ENCODE results near the gene C13orf42. TPM values are rescaled to one million over a fixed set of nuclear protein-coding genes. Genes with fewer than 3 reads are reported as not detected.

C13orf42 gene
- total RNA-seq, 5 donors from 2014 or later (not counting 1 experiment from before 2014, with no cell fraction given) = not detected

DNA sequence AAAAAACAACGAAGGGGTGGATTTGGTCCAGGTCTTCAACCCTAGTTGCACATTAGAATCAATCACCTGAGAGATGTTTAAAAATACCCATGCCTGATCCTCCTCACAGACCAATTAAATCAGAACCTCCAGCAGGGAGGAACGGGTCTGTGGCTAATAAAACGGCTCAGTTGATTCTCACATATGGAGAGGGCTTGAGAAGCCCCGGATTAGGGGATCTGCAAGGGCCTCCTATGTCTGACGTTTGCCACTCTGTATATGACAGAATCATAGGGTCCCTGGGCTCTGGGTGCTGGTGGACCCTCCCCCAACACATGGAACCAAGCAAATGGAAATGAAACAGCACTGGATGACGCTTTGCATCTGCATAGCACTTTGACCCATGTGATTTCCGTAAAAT lies 36.7 kb upstream of the C13orf42 start:
- DNase-seq (no peak), ATAC-seq (replicated peaks in 1 of 4) (no peak)
- Mint-ChIP-seq H3K27ac (no peak overlapping the region), H3K27me3 (peaks cover 11 to 22% of the 10 kb centered on the region in 2 donors), H3K4me3 (no peak overlapping the region), H3K36me3 (no peaks in the 10 kb centered on the region), H3K9me3 (no peaks in the 10 kb centered on the region), H3K4me1 (peaks cover 0 to 7% (median 5%) of the 10 kb centered on the region in 3 donors)
- ChIA-PET CTCF (no interaction called here), POLR2A (no interaction called here)
- H3K4me3 ChIP-seq (ENCODE audit: control insufficient read depth in 1 of 2, extremely low read depth in 1 of 2, low read length in 1 of 2) = no peak overlapping the region
- H3K4me1 ChIP-seq (ENCODE audit: control insufficient read depth in 1 of 2, extremely low read depth in 1 of 2, insufficient read depth in 2 of 2, low read length in 2 of 2) = peaks cover 0 to 3% of the 10 kb centered on the region in 2 experiments
- H3K36me3 ChIP-seq (ENCODE audit: control insufficient read depth in 2 of 2, extremely low read depth in 1 of 2, insufficient read depth in 1 of 2, low read length in 1 of 2) = no peaks in the 10 kb centered on the region
- 63% methylated on average over 5 of the region's 7 CpGs for WGBS (ENCODE audit: insufficient coverage)
- H3K9me3 ChIP-seq = no peaks in the 10 kb centered on the region
- H3K27ac ChIP-seq (ENCODE audit: low read length) = no peak overlapping the region
- peaks cover 0 to 18% of the 10 kb centered on the region in 2 experiments for H3K27me3 ChIP-seq (replicated peaks in 1 of 2; ENCODE audit: control insufficient read depth in 2 of 2, extremely low read depth in 1 of 2, insufficient read depth in 2 of 2, low read length in 1 of 2)

DNA sequence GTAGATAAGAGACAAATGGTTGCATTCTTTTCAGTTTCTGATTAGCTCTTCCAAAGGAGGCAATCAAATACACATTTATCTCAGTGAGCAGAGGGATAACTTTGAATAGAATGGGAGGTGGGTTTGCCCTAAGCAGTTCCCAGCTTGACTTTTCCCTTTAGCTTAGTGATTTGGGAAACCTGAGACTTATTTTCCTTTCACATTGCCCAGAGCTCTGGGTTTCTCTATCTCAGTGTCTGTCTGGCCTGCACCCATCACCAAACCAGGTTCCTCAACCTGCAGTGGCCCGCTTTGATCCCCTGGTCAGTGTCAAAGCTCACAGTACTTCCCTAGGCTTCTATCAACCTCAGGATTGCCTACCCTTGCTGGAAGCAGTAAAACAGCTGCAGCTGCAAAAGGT lies 35.6 kb upstream of the C13orf42 start:
- no peaks in the 10 kb centered on the region for H3K9me3 Mint-ChIP-seq
- H3K27me3 Mint-ChIP-seq = peaks cover 11 to 22% of the 10 kb centered on the region in 2 donors
- H3K9me3 ChIP-seq = no peaks in the 10 kb centered on the region
- peaks cover 0 to 7% (median 5%) of the 10 kb centered on the region in 3 donors for H3K4me1 Mint-ChIP-seq
- no peak overlapping the region for H3K27ac Mint-ChIP-seq
- CTCF ChIA-PET = no interaction called here
- no peak overlapping the region for H3K4me3 Mint-ChIP-seq
- H3K4me1 ChIP-seq (ENCODE audit: control insufficient read depth in 1 of 2, extremely low read depth in 1 of 2, insufficient read depth in 2 of 2, low read length in 2 of 2) = peaks cover 0 to 3% of the 10 kb centered on the region in 2 experiments
- no peaks in the 10 kb centered on the region for H3K36me3 ChIP-seq (ENCODE audit: control insufficient read depth in 2 of 2, extremely low read depth in 1 of 2, insufficient read depth in 1 of 2, low read length in 1 of 2)
- POLR2A ChIA-PET = no interaction called here
- no peaks in the 10 kb centered on the region for H3K36me3 Mint-ChIP-seq
- H3K4me3 ChIP-seq (ENCODE audit: control insufficient read depth in 1 of 2, extremely low read depth in 1 of 2, low read length in 1 of 2) = no peak overlapping the region
- WGBS (ENCODE audit: insufficient coverage) = 100% methylated on average over 1 of the region's 1 CpG
- no peak overlapping the region for H3K27ac ChIP-seq (ENCODE audit: low read length)
- H3K27me3 ChIP-seq (replicated peaks in 1 of 2; ENCODE audit: control insufficient read depth in 2 of 2, extremely low read depth in 1 of 2, insufficient read depth in 2 of 2, low read length in 1 of 2) = peaks cover 0 to 18% of the 10 kb centered on the region in 2 experiments
- ATAC-seq (replicated peaks in 1 of 4) (no peak), DNase-seq (no peak)

DNA sequence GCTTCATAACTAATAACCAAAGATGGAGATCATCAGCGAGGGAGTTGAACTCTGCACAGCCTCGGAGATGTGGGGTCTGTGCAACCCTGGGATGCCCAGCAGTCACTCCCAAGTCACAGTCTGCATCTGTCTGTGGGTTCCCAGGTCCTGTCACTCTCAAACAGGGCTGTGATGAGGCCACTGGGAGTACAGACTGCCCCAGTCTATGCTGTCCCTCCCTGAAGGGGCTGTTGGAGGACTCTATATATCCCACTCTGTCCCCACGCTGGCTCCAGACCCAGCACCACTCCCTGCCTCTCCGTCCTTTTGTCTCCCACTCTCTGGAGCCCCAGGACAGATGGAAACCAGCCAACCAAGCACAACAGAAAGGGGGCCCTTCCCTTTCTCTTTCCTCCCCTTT lies 26.2 kb upstream of the C13orf42 start:
- Mint-ChIP-seq H3K27ac (no peak overlapping the region), H3K9me3 (peaks cover 0 to 3% (median 0%) of the 10 kb centered on the region in 3 donors), H3K4me3 (no peak overlapping the region), H3K27me3 (peaks cover 7 to 12% of the 10 kb centered on the region in 2 donors), H3K4me1 (peaks cover 0 to 3% (median 2%) of the 10 kb centered on the region in 3 donors), H3K36me3 (no peaks in the 10 kb centered on the region)
- no peak for ATAC-seq (replicated peaks in 1 of 4)
- no peak overlapping the region for H3K27ac ChIP-seq (ENCODE audit: low read length)
- CTCF ChIA-PET = no interaction called here
- WGBS (ENCODE audit: insufficient coverage) = 81% methylated on average over 4 of the region's 4 CpGs
- no peak for DNase-seq
- no peaks in the 10 kb centered on the region for H3K36me3 ChIP-seq (ENCODE audit: control insufficient read depth in 2 of 2, extremely low read depth in 1 of 2, insufficient read depth in 1 of 2, low read length in 1 of 2)
- POLR2A ChIA-PET = no interaction called here
- H3K27me3 ChIP-seq (replicated peaks in 1 of 2; ENCODE audit: control insufficient read depth in 2 of 2, extremely low read depth in 1 of 2, insufficient read depth in 2 of 2, low read length in 1 of 2) = peaks cover 0 to 4% of the 10 kb centered on the region in 2 experiments
- H3K4me1 ChIP-seq (ENCODE audit: control insufficient read depth in 1 of 2, extremely low read depth in 1 of 2, insufficient read depth in 2 of 2, low read length in 2 of 2) = no peaks in the 10 kb centered on the region
- no peak overlapping the region for H3K4me3 ChIP-seq (ENCODE audit: control insufficient read depth in 1 of 2, extremely low read depth in 1 of 2, low read length in 1 of 2)
- H3K9me3 ChIP-seq = no peaks in the 10 kb centered on the region

DNA sequence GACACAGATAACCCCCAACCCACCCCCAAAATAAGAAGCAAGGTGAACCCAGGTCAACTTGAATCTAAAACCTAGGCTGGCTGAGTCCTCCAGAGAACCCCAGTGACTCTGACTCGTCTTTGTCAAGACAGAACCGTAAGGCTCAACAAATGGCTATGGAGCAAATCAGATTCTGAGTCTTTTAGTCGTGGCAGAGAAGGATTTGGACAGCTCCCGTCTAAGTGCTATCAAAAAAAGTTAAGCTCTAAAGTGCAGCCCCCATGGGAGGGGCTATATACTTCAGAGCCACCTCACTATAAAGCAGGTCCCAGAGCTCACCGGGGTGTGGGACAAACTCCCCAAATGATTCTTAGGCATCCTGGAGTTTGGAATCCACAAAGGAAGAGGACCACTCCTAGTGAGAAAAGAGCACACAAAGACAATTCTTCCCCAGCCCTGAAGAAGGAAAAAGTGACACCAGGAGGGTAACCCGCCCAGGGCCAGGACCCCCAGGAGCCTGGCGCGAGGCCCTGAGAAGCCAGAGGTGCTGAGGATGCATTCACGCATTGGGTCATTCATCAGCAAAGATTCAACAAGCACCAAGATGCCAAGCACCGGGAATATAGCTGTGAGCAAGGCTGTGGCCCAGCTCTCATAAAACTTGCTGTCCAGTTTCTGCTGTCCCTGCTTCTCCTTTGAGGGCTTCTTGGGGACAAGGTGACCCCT lies 25.4 kb upstream of the C13orf42 start:
- H3K4me1 ChIP-seq (ENCODE audit: control insufficient read depth in 1 of 2, extremely low read depth in 1 of 2, insufficient read depth in 2 of 2, low read length in 2 of 2) = no peaks in the 10 kb centered on the region
- 80% methylated on average over 9 of the region's 10 CpGs for WGBS (ENCODE audit: insufficient coverage)
- no peaks in the 10 kb centered on the region for H3K36me3 ChIP-seq (ENCODE audit: control insufficient read depth in 2 of 2, extremely low read depth in 1 of 2, insufficient read depth in 1 of 2, low read length in 1 of 2)
- H3K27ac ChIP-seq (ENCODE audit: low read length) = no peak overlapping the region
- H3K4me3 Mint-ChIP-seq = no peak overlapping the region
- peaks cover 0 to 3% (median 2%) of the 10 kb centered on the region in 3 donors for H3K4me1 Mint-ChIP-seq
- no peaks in the 10 kb centered on the region for H3K36me3 Mint-ChIP-seq
- H3K27ac Mint-ChIP-seq = no peak overlapping the region
- peaks cover 0 to 4% of the 10 kb centered on the region in 2 experiments for H3K27me3 ChIP-seq (replicated peaks in 1 of 2; ENCODE audit: control insufficient read depth in 2 of 2, extremely low read depth in 1 of 2, insufficient read depth in 2 of 2, low read length in 1 of 2)
- POLR2A ChIA-PET = no interaction called here
- H3K9me3 Mint-ChIP-seq = peaks cover 0 to 3% (median 1%) of the 10 kb centered on the region in 3 donors
- H3K27me3 Mint-ChIP-seq = peaks cover 7 to 12% of the 10 kb centered on the region in 2 donors
- no peaks in the 10 kb centered on the region for H3K9me3 ChIP-seq
- H3K4me3 ChIP-seq (ENCODE audit: control insufficient read depth in 1 of 2, extremely low read depth in 1 of 2, low read length in 1 of 2) = no peak overlapping the region
- CTCF ChIA-PET = interaction anchor here in 1 of 2 donors (1.1 kb wide), 1 partner anchor 150 kb away, joined by 5 read pairs; no protein-coding TSS in a partner anchor
- DNase-seq = no peak
- ATAC-seq (replicated peaks in 1 of 4) = no peak

DNA sequence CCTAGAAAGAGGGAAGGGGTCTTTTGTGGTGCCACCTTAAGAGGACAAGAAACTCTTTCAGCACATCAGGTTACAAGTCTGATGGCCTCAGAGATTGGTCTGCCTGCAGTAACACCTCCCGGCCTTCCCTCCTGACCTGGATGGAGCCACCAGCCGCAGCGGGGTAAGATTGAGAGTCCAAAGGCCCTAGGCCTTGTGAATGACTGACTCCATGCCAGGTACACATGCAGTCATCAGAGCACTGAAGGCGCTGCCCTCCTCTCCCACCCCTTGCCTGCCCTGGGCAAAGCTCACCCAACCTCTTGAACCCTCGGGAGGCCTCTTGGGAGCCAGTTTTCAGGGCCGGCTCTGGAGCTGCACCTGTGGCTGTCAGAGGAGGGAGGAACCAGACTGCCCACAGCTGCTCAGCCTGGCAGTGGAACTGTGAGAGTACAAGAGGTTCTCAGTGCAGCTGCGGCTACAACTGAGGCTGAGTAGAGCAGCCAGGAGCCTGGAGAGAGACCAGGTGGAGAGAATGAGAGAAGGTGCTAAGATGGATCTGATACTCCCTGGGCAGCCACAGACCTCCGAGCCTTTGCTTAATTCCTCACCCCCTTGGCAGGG lies 23.8 kb upstream of the C13orf42 start:
- no peaks in the 10 kb centered on the region for H3K36me3 ChIP-seq (ENCODE audit: control insufficient read depth in 2 of 2, extremely low read depth in 1 of 2, insufficient read depth in 1 of 2, low read length in 1 of 2)
- ChIA-PET POLR2A (no interaction called here), CTCF (interaction anchor here in 1 of 2 donors (0.7 kb wide), 1 partner anchor 15 kb away, joined by 4 read pairs; no protein-coding TSS in a partner anchor)
- no peak overlapping the region for H3K4me3 Mint-ChIP-seq
- DNase-seq = no peak
- no peak overlapping the region for H3K27ac Mint-ChIP-seq
- H3K9me3 Mint-ChIP-seq = peaks cover 4 to 17% (median 7%) of the 10 kb centered on the region in 3 donors
- no peaks in the 10 kb centered on the region for H3K4me1 ChIP-seq (ENCODE audit: control insufficient read depth in 1 of 2, extremely low read depth in 1 of 2, insufficient read depth in 2 of 2, low read length in 2 of 2)
- H3K4me3 ChIP-seq (ENCODE audit: control insufficient read depth in 1 of 2, extremely low read depth in 1 of 2, low read length in 1 of 2) = no peak overlapping the region
- H3K9me3 ChIP-seq = no peaks in the 10 kb centered on the region
- peaks cover 0 to 4% of the 10 kb centered on the region in 2 experiments for H3K27me3 ChIP-seq (replicated peaks in 1 of 2; ENCODE audit: control insufficient read depth in 2 of 2, extremely low read depth in 1 of 2, insufficient read depth in 2 of 2, low read length in 1 of 2)
- WGBS (ENCODE audit: insufficient coverage) = 95% methylated on average over 5 of the region's 8 CpGs
- no peak for ATAC-seq (replicated peaks in 1 of 4)
- H3K36me3 Mint-ChIP-seq = no peaks in the 10 kb centered on the region
- no peak overlapping the region for H3K27ac ChIP-seq (ENCODE audit: low read length)
- peaks cover 7 to 12% of the 10 kb centered on the region in 2 donors for H3K27me3 Mint-ChIP-seq
- H3K4me1 Mint-ChIP-seq = peaks cover 0 to 3% (median 2%) of the 10 kb centered on the region in 3 donors

DNA sequence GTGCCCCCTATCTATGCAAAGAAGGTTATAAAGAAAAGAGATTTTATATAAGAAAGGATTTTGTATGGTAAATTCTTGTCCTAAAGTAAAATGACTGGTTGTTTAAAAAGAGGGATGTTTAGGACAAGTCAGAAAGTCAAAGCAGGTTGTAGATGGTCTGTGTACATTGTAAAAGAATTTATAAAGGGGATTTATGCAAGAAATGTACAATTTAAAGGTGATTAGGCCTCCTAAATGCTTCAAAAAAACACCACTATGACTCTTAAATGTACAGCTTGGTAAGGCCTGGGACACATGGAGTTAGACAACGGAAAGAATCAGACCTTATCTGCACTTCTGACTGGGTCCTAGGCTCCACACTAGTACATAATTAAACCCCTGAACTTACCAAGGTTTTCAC lies 19.3 kb upstream of the C13orf42 start:
- no peak overlapping the region for H3K27ac ChIP-seq (ENCODE audit: low read length)
- Mint-ChIP-seq H3K27me3 (peaks cover 0 to 7% of the 10 kb centered on the region in 2 donors), H3K36me3 (no peaks in the 10 kb centered on the region), H3K4me3 (no peak overlapping the region), H3K27ac (no peak overlapping the region), H3K9me3 (peaks cover 6 to 21% (median 10%) of the 10 kb centered on the region in 3 donors), H3K4me1 (peaks cover 0 to 4% (median 3%) of the 10 kb centered on the region in 3 donors)
- ATAC-seq (replicated peaks in 1 of 4) (no peak), DNase-seq (no peak)
- H3K9me3 ChIP-seq = no peaks in the 10 kb centered on the region
- peaks cover 0 to 5% of the 10 kb centered on the region in 2 experiments for H3K27me3 ChIP-seq (replicated peaks in 1 of 2; ENCODE audit: control insufficient read depth in 2 of 2, extremely low read depth in 1 of 2, insufficient read depth in 2 of 2, low read length in 1 of 2)
- CTCF ChIA-PET = interaction anchor here in 1 of 2 donors (1.0 kb wide), 1 partner anchor 9 kb away, joined by 3 read pairs; no protein-coding TSS in a partner anchor
- POLR2A ChIA-PET = no interaction called here
- H3K4me1 ChIP-seq (ENCODE audit: control insufficient read depth in 1 of 2, extremely low read depth in 1 of 2, insufficient read depth in 2 of 2, low read length in 2 of 2) = no peaks in the 10 kb centered on the region
- H3K36me3 ChIP-seq (ENCODE audit: control insufficient read depth in 2 of 2, extremely low read depth in 1 of 2, insufficient read depth in 1 of 2, low read length in 1 of 2) = no peaks in the 10 kb centered on the region
- WGBS (ENCODE audit: insufficient coverage) = no CpG with 5 or more reads among the region's 1 CpG
- no peak overlapping the region for H3K4me3 ChIP-seq (ENCODE audit: control insufficient read depth in 1 of 2, extremely low read depth in 1 of 2, low read length in 1 of 2)

All from T-cell (primary cell).